Neural crest cell (in vitro differentiated cells): ENCODE data around the gene SPRR3. TPM values are rescaled to one million over a fixed set of nuclear protein-coding genes. Genes with fewer than 3 reads are reported as not detected.

Source experiments
- DNase-seq: peaks from one replicate; pipeline ENCODE4 v3.0.0; 2021; ENCODE audit warnings: low read depth, mixed read lengths, low spot score
- H3K27ac Mint-ChIP-seq: one replicate; pipeline ENCODE4 v1.8.0; 2021; ENCODE audit warnings: mild to moderate bottlenecking, mixed read lengths; ENCODE audit not compliant: unreplicated experiment
- H3K27me3 Mint-ChIP-seq: 2 replicates; pipeline ENCODE4 v1.8.0; 2021; ENCODE audit warnings: low read depth, mild to moderate bottlenecking, mixed read lengths
- H3K36me3 Mint-ChIP-seq: 2 replicates; pipeline ENCODE4 v1.8.0; 2021; ENCODE audit warnings: low read depth, mild to moderate bottlenecking, mixed read lengths
- H3K4me1 Mint-ChIP-seq: 2 replicates; pipeline ENCODE4 v1.8.0; 2021; ENCODE audit warnings: mixed read lengths
- H3K4me3 Mint-ChIP-seq: one replicate; pipeline ENCODE4 v1.8.0; 2021; ENCODE audit warnings: mild to moderate bottlenecking, mixed read lengths
- H3K9me3 Mint-ChIP-seq: 2 replicates; pipeline ENCODE4 v1.8.0; 2021; ENCODE audit warnings: mixed read lengths
- total RNA-seq: library from RNA; stranded (reverse); gene quantifications from 2 replicates; pipeline ENCODE4 v1.2.1, GENCODE V29; 2021
- TF ChIP-seq, protein P1 (sequence below): fragments of 200-600 bp; sonication (generic); conservative IDR thresholded peaks from 2 replicates; pipeline ENCODE4 v1.5.0; 2021; ENCODE audit warnings: antibody characterized with exemption, mild to moderate bottlenecking

Gene SPRR3
- total RNA-seq, 1 donor from 2014 or later, result not detected

DNA sequence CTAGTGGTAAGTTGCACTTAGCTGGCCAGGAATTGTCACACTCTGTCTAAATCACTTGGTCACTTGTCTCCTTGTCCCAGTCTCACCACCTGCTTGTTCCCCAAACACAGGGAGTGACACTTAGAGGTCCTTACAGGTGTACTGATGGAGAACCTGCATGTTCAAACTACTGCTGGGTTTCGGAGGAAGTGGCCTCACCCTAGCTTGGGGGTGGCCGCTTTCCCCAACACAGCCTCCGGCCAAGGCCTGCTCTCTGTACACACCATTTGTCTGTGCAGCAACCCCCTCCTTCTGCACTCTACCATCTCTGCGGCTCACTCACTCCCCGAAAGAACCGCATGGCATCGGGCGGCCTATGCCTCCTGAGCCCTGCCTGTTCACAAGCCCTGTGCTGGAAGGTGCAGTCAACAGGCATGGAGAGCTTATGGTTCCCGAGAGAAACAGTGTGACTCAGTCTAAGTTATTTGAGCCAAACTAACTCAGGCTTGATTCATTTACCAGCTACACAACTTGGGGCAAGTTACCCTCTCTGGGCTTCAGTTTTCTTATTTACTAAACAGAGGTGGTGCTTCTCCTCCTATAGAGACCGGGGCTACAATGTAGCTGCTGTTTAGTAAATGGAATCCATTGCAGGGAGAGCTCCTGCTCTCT, 41.6 kb upstream of the SPRR3 start:
- H3K27ac Mint-ChIP-seq, result no peak overlapping the region
- no peaks in the 10 kb centered on the region for H3K36me3 Mint-ChIP-seq
- H3K9me3 Mint-ChIP-seq, result no peaks in the 10 kb centered on the region
- H3K4me3 Mint-ChIP-seq, result no peak overlapping the region
- no peaks in the 10 kb centered on the region for H3K27me3 Mint-ChIP-seq
- no peaks in the 10 kb centered on the region for H3K4me1 Mint-ChIP-seq
- TF ChIP-seq, protein P1, sequence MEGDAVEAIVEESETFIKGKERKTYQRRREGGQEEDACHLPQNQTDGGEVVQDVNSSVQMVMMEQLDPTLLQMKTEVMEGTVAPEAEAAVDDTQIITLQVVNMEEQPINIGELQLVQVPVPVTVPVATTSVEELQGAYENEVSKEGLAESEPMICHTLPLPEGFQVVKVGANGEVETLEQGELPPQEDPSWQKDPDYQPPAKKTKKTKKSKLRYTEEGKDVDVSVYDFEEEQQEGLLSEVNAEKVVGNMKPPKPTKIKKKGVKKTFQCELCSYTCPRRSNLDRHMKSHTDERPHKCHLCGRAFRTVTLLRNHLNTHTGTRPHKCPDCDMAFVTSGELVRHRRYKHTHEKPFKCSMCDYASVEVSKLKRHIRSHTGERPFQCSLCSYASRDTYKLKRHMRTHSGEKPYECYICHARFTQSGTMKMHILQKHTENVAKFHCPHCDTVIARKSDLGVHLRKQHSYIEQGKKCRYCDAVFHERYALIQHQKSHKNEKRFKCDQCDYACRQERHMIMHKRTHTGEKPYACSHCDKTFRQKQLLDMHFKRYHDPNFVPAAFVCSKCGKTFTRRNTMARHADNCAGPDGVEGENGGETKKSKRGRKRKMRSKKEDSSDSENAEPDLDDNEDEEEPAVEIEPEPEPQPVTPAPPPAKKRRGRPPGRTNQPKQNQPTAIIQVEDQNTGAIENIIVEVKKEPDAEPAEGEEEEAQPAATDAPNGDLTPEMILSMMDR, result no peak
- DNase-seq, result no peak

DNA sequence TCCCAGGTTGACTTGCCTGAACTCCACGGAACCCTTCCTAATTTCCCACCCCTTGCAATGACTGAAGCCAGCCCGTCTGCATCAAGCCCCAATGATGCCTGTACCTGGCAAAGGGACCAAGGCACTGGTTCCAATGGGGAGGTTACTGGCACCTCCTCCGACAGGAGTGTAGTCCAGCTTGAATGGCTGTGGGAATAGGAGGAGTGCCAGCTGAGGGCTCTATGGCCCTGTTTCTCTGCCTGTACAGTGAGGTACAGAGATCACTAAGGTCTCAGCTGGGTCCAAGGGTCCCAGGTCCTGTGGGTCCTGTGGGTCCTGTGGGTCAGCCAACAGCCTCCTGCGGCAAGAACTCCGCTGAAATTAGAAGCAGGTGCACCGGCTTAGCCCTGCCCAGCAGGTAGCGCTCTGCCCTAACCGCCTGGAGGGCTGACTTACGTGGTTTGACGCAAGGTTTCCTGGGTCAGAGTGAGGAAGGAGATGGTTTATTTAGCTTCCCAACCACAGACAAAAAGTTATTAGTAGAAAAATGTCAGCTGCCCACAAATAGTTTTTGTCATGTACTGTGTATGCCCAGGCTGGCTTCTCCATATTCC, 41.0 kb upstream of the SPRR3 start:
- DNase-seq, result no peak
- H3K27ac Mint-ChIP-seq, result no peak overlapping the region

DNA sequence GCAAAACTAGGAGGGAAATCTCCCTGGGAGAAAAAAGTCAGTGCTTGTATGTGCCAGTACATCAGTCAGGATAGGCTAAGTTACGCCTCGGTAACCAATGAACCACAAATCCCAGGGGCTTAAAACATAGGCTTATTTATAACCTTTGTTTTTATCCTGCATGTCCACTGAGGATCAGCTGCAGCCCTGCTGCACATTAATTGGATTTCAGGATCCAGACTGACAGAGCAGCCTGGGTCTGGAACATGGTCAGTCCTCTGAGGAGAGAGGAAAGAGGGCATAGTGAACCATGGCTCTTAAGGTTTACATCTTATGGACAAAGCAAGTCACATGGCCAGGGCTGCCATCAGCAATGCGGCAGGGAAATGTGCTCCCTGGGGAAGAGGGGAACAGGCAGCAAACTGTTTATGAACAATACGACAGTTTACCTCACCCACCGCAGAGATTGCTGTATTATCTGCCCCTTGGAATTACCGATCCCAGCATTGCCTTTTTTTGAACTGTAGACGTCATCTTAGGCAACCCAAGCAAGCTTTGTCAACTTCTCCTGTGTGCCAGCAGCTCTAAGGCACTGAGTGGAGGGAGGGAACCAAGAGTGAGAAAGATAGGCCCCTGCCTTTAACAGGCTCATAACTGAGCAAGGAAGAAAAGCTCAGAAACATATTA, 40.2 kb upstream of the SPRR3 start:
- Mint-ChIP-seq H3K4me1 (no peaks in the 10 kb centered on the region), H3K36me3 (no peaks in the 10 kb centered on the region), H3K9me3 (no peaks in the 10 kb centered on the region), H3K27me3 (peaks cover 4% of the 10 kb centered on the region), H3K4me3 (no peak overlapping the region), H3K27ac (no peak overlapping the region)
- DNase-seq, result no peak
- TF ChIP-seq, protein P1, result no peak

More for the DNA sequence above, 41.0 kb upstream of the SPRR3 start:
- H3K9me3 Mint-ChIP-seq, result no peaks in the 10 kb centered on the region
- H3K27me3 Mint-ChIP-seq, result peaks cover 1% of the 10 kb centered on the region
- H3K36me3 Mint-ChIP-seq, result no peaks in the 10 kb centered on the region
- TF ChIP-seq, protein P1, result no peak
- no peaks in the 10 kb centered on the region for H3K4me1 Mint-ChIP-seq
- no peak overlapping the region for H3K4me3 Mint-ChIP-seq

DNA sequence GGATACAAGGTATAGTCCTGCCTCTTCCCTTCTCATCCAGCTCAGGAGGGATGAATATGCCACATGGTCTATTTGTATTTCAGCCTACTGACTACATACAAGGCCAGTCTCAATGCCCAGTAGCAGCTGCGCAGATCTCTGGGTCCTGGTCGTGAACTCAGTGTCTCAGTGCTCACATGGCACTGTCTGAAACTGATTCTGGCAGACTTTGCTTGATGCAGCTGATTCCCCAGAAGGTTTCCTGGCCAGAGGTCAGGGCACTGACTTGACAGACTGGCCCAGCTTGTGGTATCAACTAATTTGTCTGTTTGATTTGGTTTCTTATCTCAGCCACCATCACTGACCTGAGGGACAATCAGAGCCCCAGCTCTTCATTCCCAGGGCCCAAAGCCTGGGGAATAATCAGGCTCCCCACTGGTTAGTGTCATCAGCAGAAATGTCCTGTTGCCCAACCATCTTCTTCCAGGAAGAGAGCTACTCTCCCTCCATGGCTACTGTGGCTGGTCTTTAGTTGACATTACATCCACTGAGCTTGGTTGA, 38.6 kb upstream of the SPRR3 start:
- TF ChIP-seq, protein P1, result no peak
- H3K9me3 Mint-ChIP-seq, result no peaks in the 10 kb centered on the region

DNA sequence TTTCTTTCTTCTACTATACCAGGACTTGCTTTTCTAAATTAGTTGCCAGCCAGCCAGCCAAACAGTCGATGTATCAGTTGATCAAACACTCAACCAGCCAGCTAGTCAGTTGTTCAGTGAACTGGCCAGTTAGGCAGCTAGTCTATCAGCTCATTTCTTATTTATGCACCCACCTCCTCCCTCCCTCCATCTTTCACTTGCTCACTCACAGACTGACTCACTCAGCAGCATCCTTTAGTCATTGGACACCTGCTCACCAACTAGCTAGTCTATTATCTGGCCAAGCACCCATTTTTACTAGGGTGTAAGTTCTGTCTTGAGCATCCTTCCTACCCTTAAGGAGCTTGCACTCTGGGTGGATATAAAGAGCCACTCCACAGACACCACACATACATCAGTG, 37.0 kb upstream of the SPRR3 start:
- DNase-seq, result no peak
- no peaks in the 10 kb centered on the region for H3K4me1 Mint-ChIP-seq
- TF ChIP-seq, protein P1, result no peak
- peaks cover 6% of the 10 kb centered on the region for H3K27me3 Mint-ChIP-seq
- H3K9me3 Mint-ChIP-seq, result no peaks in the 10 kb centered on the region
- H3K27ac Mint-ChIP-seq, result no peak overlapping the region
- H3K4me3 Mint-ChIP-seq, result no peak overlapping the region
- no peaks in the 10 kb centered on the region for H3K36me3 Mint-ChIP-seq

More for the DNA sequence above, 38.6 kb upstream of the SPRR3 start:
- no peak overlapping the region for H3K27ac Mint-ChIP-seq
- H3K4me1 Mint-ChIP-seq, result no peaks in the 10 kb centered on the region
- H3K4me3 Mint-ChIP-seq, result no peak overlapping the region
- no peak for DNase-seq
- peaks cover 4% of the 10 kb centered on the region for H3K27me3 Mint-ChIP-seq
- no peaks in the 10 kb centered on the region for H3K36me3 Mint-ChIP-seq
